GM12878 (cell line): Measurements from ENCODE around the gene FIG4. TPM values are rescaled to one million over a fixed set of nuclear protein-coding genes. Genes with fewer than 3 reads are reported as not detected.

Source experiments
- ATAC-seq: fragments of 200-7000 bp; cut with Tn5 transposase; 3 replicates; pipeline ENCODE4 v1.9.1; 2020; ENCODE audit warnings: mild to moderate bottlenecking, moderate library complexity
- BruUV-seq: library from RNA; stranded (reverse); fragments of 400-500 nt; replicated peaks from 2 replicates; lab custom pipeline; 2021; lab: Mats Ljungman, UMichigan
- CTCF ChIA-PET: fragments of 300-600 bp; sonication (Branson Sonifier 250); formaldehyde crosslinking; extraction: SDS; loops from one replicate; lab custom pipeline; 2021; ENCODE audit warnings: inconsistent platforms; lab: Yijun Ruan, JAX
- POLR2A ChIA-PET: fragments of 350-600 bp; formaldehyde crosslinking; extraction: SDS; loops from one replicate; lab custom pipeline; 2021; ENCODE audit warnings: inconsistent platforms; lab: Charles Lee
- RAD21 ChIA-PET: fragments of 300-600 bp; sonication (Branson Sonifier 250); formaldehyde crosslinking; loops from one replicate; lab custom pipeline; 2023; ENCODE audit warnings: antibody characterized with exemption; ENCODE audit not compliant: unreplicated experiment; lab: Charles Lee
- SMC1A ChIA-PET: fragments of 300-600 bp; sonication (Branson Sonifier 250); formaldehyde crosslinking; loops from one replicate; lab custom pipeline; 2023; ENCODE audit not compliant: unreplicated experiment, uncharacterized antibody; lab: Charles Lee
- DNase-seq: peaks from one replicate; pipeline ENCODE4 v3.0.0-alpha.2; 2011; ENCODE audit warnings: low read depth, low spot score
- FAIRE-seq: peaks from 3 replicates; lab custom pipeline; 2011; peaks lifted over from hg19 to GRCh38; lab: Jason Lieb, UNC
- H2AFZ ChIP-seq: 2 replicates; pipeline ENCODE4 v1.6.0; 2011; ENCODE audit warnings: low read depth, low read length, control low read depth; ENCODE audit not compliant: control insufficient read depth
- H3K27ac ChIP-seq: 2 replicates; pipeline ENCODE4 v1.5.1; 2011; ENCODE audit warnings: control low read depth; ENCODE audit not compliant: control insufficient read depth, insufficient read depth
- H3K27me3 ChIP-seq, 2 experiments: replicated peaks in 1 of 2; 2 replicates each; pipeline versions ENCODE4 v1.6.0 to v1.6.1; 2011; ENCODE audit warnings: low read length in 1 of 2; ENCODE audit not compliant: control insufficient read depth in 2 of 2, insufficient read depth in 2 of 2
- H3K36me3 ChIP-seq, 2 experiments: 2 replicates each; pipeline ENCODE4 v1.5.1; 2011; ENCODE audit warnings: low read length in 1 of 2; ENCODE audit not compliant: control insufficient read depth in 2 of 2, insufficient read depth in 2 of 2
- H3K4me1 ChIP-seq: 2 replicates; pipeline ENCODE4 v1.6.1; 2011; ENCODE audit warnings: mild to moderate bottlenecking, low read length, moderate library complexity, mixed read lengths; ENCODE audit not compliant: control insufficient read depth, insufficient read depth
- H3K4me2 ChIP-seq: 2 replicates; pipeline ENCODE4 v1.6.0; 2011; ENCODE audit warnings: control low read depth; ENCODE audit not compliant: control insufficient read depth, insufficient read depth
- H3K4me3 ChIP-seq: fragments of 200-600 bp; sonication (generic); 2 replicates; pipeline ENCODE4 v1.5.1; 2016
- H3K79me2 ChIP-seq: 2 replicates; pipeline ENCODE4 v1.6.0; 2011; ENCODE audit warnings: low read length; ENCODE audit not compliant: control insufficient read depth, insufficient read depth
- H3K9ac ChIP-seq: 2 replicates; pipeline ENCODE4 v1.8.0; 2011; ENCODE audit warnings: low read length, control low read depth, mixed read lengths; ENCODE audit not compliant: control insufficient read depth, insufficient read depth
- H3K9me3 ChIP-seq: replicated peaks from 3 replicates; pipeline ENCODE4 v1.5.1; 2011; ENCODE audit warnings: mild to moderate bottlenecking, low read length; ENCODE audit not compliant: control insufficient read depth, insufficient read depth
- H4K20me1 ChIP-seq: 2 replicates; pipeline ENCODE4 v1.6.0; 2011; ENCODE audit not compliant: control insufficient read depth, insufficient read depth
- BCL11A ChIP-seq: IDR thresholded peaks from 2 replicates; pipeline ENCODE4 v1.6.1; 2011; ENCODE audit warnings: low read depth, low read length
- CBFB ChIP-seq: IDR thresholded peaks from 2 replicates; pipeline ENCODE4 v1.6.1; 2016; ENCODE audit warnings: antibody characterized with exemption, low read depth
- CBX3 ChIP-seq: fragments of 200-600 bp; sonication (generic); IDR thresholded peaks from 2 replicates; pipeline ENCODE4 v1.6.1; 2016; ENCODE audit warnings: low read depth, borderline replicate concordance
- CHD4 ChIP-seq: fragments of 200-600 bp; sonication (generic); IDR thresholded peaks from 2 replicates; pipeline ENCODE4 v1.6.1; 2016; ENCODE audit warnings: mild to moderate bottlenecking
- ESRRA ChIP-seq: IDR thresholded peaks from 2 replicates; pipeline ENCODE4 v1.6.1; 2012; ENCODE audit warnings: mild to moderate bottlenecking, low read length, improper control_type of control experiment
- GATAD2B ChIP-seq: fragments of 450-650 bp; conservative IDR thresholded peaks from 2 replicates; pipeline ENCODE4 v1.6.1; 2017; ENCODE audit warnings: low read depth, mild to moderate bottlenecking, moderate library complexity
- RBBP5 ChIP-seq: fragments of 200-600 bp; sonication (generic); conservative IDR thresholded peaks from 2 replicates; pipeline ENCODE4 v1.6.1; 2016
- SREBF2 ChIP-seq: IDR thresholded peaks from 2 replicates; pipeline ENCODE4 v1.6.1; 2012; ENCODE audit warnings: mild to moderate bottlenecking, low read length
- TBL1XR1 ChIP-seq: IDR thresholded peaks from 2 replicates; pipeline ENCODE4 v1.6.1; 2012; ENCODE audit warnings: low read depth, low read length, improper control_type of control experiment
- ZNF207 ChIP-seq: fragments of 450-650 bp; IDR thresholded peaks from 2 replicates; pipeline ENCODE4 v1.6.1; 2014; ENCODE audit warnings: antibody characterized with exemption, mild to moderate bottlenecking, borderline replicate concordance
- ZNF384 ChIP-seq: IDR thresholded peaks from 2 replicates; pipeline ENCODE4 v1.6.1; 2012; ENCODE audit warnings: low read depth, mild to moderate bottlenecking, low read length, improper control_type of control experiment, borderline replicate concordance
- WGBS: methylation state at CpG from one replicate; pipeline ENCODE4 v1.1.6; 2016; ENCODE audit warnings: low lambda C conversion rate; ENCODE audit not compliant: insufficient replicate concordance, insufficient coverage; ENCODE audit errors: missing lambda C conversion rate; 5-methylcytosine and 5-hydroxymethylcytosine counted together
- in situ Hi-C: fragments of 300-500 bp; cut with MboI; formaldehyde crosslinking; loops from 9 replicates; pipeline ENCODE4 v1.14.3; 2018; ENCODE audit warnings: mixed read lengths
- intact Hi-C: fragments of 100-400 bp; cut with micrococcal nuclease; formaldehyde crosslinking; loops from one replicate; pipeline ENCODE4 v1.14.2; 2022; ENCODE audit not compliant: unreplicated experiment
- polyA plus RNA-seq, 11 experiments: library from polyadenylated mRNA; depleted of rRNA in 4 of 11; unstranded in 6 of 11; stranded (reverse) in 5 of 11; fragments of >200 nt; fragmentation: Nextera tagmentation in 4 of 11; fragmentation: Illumina TruSeq in 1 of 11; extraction: Ambion mirVana in 4 of 11; extraction: Trizol in 1 of 11; gene quantifications; 1 replicate in 1 of 11; 2 replicates in 10 of 11; pipeline versions ENCODE4 v1.2.1 to v1.2.3, GENCODE V29; 2011 to 2016; ENCODE audit warnings: inconsistent platforms in 2 of 11, missing spikeins in 2 of 11, low read depth in 1 of 11
- total RNA-seq, 4 experiments: library from RNA; depleted of rRNA in 3 of 4; stranded (reverse); fragments of >200 nt in 3 of 4; fragmentation: Illumina TruSeq in 1 of 4; extraction: Trizol in 1 of 4; gene quantifications; 2 replicates each; pipeline versions ENCODE4 v1.2.1 to v1.2.3, GENCODE V29; 2013 to 2021
- TF ChIP-seq, protein P1 (sequence below): fragments of 450-650 bp; formaldehyde crosslinking; IDR thresholded peaks from 2 replicates; pipeline ENCODE4 v1.5.0; 2022; ENCODE audit warnings: mild to moderate bottlenecking, missing genetic modification characterization
- TF ChIP-seq, protein P2 (sequence below): IDR thresholded peaks from 2 replicates; pipeline ENCODE4 v1.6.1; 2011; ENCODE audit warnings: low read depth, mild to moderate bottlenecking, low read length, moderate library complexity, borderline replicate concordance; ENCODE audit errors: extremely low read depth
- TF ChIP-seq, protein P3 (sequence below): fragments of 450-650 bp; IDR thresholded peaks from 2 replicates; pipeline ENCODE4 v1.6.1; 2017; ENCODE audit warnings: mild to moderate bottlenecking, low read depth, inconsistent platforms; ENCODE audit not compliant: poor library complexity, severe bottlenecking
- TF ChIP-seq, protein P4 (sequence below): IDR thresholded peaks from 2 replicates; pipeline ENCODE4 v1.6.1; 2012; ENCODE audit warnings: improper control_type of control experiment, low read depth, low read length; ENCODE audit not compliant: insufficient replicate concordance

Gene FIG4
- total and polyA plus RNA-seq, 10 of the 15 experiments (the other 5 are each of a cell fraction or from before 2014, with no cell fraction given), result 3.8 to 23.2 (median 11.8) TPM

DNA sequence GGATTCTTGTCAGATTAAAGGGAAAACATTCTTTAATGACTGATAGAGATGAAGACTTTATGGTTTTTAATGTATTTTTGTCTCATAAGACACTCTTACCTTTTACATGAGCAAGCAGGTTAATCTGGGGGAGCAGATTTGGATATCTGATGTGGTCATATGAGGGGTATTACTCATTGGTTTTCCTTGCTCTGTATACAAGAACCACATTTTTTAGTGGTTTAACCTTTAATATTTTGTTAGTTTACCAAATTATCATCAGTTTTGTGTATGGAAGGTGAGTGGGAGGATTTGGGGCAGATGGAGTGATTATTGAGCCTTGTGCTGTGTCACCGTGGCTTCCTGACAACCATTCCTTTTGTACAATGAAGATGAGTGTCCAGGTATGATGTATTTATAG lies 112.9 kb downstream of the FIG4 start:
- in situ Hi-C loops (no loop called here), intact Hi-C loops (no loop called here)
- Histone ChIP-seq H3K79me2 (no peaks in the 10 kb centered on the region), H4K20me1 (no peaks in the 10 kb centered on the region), H3K36me3 (no peaks in the 10 kb centered on the region), H3K4me2 (no peak overlapping the region), H3K4me1 (no peaks in the 10 kb centered on the region), H3K27ac (no peak overlapping the region), H3K27me3 (no peaks in the 10 kb centered on the region), H3K9ac (no peak overlapping the region), H3K9me3 (no peaks in the 10 kb centered on the region), H2AFZ (no peak overlapping the region), H3K4me3 (no peak overlapping the region)
- CTCF ChIA-PET, result no interaction called here
- POLR2A ChIA-PET, result no interaction called here
- no peak for FAIRE-seq
- SMC1A ChIA-PET, result no interaction called here
- no TSS peak for BruUV-seq
- ATAC-seq, result no peak
- no peak for DNase-seq
- WGBS, result 100% methylated on average over 1 of the region's 1 CpG
- RAD21 ChIA-PET, result no interaction called here
- TF ChIP-seq BCL11A (no peak), CBX3 (no peak), GATAD2B (no peak), CBFB (no peak), ESRRA (no peak), CHD4 (no peak), TBL1XR1 (no peak), SREBF2 (no peak), ZNF384 (no peak), RBBP5 (no peak), ZNF207 (no peak)
- TF ChIP-seq, protein P1, sequence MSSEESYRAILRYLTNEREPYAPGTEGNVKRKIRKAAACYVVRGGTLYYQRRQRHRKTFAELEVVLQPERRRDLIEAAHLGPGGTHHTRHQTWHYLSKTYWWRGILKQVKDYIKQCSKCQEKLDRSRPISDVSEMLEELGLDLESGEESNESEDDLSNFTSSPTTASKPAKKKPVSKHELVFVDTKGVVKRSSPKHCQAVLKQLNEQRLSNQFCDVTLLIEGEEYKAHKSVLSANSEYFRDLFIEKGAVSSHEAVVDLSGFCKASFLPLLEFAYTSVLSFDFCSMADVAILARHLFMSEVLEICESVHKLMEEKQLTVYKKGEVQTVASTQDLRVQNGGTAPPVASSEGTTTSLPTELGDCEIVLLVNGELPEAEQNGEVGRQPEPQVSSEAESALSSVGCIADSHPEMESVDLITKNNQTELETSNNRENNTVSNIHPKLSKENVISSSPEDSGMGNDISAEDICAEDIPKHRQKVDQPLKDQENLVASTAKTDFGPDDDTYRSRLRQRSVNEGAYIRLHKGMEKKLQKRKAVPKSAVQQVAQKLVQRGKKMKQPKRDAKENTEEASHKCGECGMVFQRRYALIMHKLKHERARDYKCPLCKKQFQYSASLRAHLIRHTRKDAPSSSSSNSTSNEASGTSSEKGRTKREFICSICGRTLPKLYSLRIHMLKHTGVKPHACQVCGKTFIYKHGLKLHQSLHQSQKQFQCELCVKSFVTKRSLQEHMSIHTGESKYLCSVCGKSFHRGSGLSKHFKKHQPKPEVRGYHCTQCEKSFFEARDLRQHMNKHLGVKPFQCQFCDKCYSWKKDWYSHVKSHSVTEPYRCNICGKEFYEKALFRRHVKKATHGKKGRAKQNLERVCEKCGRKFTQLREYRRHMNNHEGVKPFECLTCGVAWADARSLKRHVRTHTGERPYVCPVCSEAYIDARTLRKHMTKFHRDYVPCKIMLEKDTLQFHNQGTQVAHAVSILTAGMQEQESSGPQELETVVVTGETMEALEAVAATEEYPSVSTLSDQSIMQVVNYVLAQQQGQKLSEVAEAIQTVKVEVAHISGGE (CRISPR knock-in tag), result no peak
- TF ChIP-seq, protein P2, sequence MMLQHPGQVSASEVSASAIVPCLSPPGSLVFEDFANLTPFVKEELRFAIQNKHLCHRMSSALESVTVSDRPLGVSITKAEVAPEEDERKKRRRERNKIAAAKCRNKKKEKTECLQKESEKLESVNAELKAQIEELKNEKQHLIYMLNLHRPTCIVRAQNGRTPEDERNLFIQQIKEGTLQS, result no peak
- TF ChIP-seq, protein P3, sequence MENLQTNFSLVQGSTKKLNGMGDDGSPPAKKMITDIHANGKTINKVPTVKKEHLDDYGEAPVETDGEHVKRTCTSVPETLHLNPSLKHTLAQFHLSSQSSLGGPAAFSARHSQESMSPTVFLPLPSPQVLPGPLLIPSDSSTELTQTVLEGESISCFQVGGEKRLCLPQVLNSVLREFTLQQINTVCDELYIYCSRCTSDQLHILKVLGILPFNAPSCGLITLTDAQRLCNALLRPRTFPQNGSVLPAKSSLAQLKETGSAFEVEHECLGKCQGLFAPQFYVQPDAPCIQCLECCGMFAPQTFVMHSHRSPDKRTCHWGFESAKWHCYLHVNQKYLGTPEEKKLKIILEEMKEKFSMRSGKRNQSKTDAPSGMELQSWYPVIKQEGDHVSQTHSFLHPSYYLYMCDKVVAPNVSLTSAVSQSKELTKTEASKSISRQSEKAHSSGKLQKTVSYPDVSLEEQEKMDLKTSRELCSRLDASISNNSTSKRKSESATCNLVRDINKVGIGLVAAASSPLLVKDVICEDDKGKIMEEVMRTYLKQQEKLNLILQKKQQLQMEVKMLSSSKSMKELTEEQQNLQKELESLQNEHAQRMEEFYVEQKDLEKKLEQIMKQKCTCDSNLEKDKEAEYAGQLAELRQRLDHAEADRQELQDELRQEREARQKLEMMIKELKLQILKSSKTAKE, result no peak
- TF ChIP-seq, protein P4, sequence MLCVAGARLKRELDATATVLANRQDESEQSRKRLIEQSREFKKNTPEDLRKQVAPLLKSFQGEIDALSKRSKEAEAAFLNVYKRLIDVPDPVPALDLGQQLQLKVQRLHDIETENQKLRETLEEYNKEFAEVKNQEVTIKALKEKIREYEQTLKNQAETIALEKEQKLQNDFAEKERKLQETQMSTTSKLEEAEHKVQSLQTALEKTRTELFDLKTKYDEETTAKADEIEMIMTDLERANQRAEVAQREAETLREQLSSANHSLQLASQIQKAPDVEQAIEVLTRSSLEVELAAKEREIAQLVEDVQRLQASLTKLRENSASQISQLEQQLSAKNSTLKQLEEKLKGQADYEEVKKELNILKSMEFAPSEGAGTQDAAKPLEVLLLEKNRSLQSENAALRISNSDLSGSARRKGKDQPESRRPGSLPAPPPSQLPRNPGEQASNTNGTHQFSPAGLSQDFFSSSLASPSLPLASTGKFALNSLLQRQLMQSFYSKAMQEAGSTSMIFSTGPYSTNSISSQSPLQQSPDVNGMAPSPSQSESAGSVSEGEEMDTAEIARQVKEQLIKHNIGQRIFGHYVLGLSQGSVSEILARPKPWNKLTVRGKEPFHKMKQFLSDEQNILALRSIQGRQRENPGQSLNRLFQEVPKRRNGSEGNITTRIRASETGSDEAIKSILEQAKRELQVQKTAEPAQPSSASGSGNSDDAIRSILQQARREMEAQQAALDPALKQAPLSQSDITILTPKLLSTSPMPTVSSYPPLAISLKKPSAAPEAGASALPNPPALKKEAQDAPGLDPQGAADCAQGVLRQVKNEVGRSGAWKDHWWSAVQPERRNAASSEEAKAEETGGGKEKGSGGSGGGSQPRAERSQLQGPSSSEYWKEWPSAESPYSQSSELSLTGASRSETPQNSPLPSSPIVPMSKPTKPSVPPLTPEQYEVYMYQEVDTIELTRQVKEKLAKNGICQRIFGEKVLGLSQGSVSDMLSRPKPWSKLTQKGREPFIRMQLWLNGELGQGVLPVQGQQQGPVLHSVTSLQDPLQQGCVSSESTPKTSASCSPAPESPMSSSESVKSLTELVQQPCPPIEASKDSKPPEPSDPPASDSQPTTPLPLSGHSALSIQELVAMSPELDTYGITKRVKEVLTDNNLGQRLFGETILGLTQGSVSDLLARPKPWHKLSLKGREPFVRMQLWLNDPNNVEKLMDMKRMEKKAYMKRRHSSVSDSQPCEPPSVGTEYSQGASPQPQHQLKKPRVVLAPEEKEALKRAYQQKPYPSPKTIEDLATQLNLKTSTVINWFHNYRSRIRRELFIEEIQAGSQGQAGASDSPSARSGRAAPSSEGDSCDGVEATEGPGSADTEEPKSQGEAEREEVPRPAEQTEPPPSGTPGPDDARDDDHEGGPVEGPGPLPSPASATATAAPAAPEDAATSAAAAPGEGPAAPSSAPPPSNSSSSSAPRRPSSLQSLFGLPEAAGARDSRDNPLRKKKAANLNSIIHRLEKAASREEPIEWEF, result no peak
